Activated CD8-positive, alpha-beta memory T cell treated with anti-CD3 and anti-CD28 coated beads for 4 hours (primary cell): Measurements from ENCODE around the gene SELP.
A peak's percentile ranks its signal among the peaks of the same experiment; 100 is the strongest.

Experiments
- DNase-seq, 2 donors: peaks; one replicate each; pipeline ENCODE4 v3.0.0-alpha.2; 2020; ENCODE audit warnings: low read depth in 2 of 2

SELP gene

DNA sequence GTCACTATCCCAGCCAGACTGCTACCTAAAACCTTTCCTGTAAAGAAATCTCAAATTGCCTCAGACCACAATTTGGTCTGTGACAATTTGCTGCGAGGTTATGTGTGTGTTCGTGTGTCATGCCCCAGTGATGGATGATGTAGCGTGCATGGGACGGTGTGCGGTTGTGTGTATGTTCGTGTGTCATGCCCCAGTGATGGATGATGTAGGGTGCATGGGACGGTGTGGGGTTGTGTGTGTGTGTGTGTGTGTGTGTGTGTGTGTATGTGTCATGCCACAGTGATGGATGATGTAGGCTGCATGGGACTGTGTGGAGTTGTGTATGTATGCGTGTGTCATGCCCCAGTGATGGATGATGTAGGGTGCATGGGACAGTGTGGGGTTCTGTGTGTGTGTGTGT is 9.4 kb downstream of the SELP start:
- no peak for DNase-seq

DNA sequence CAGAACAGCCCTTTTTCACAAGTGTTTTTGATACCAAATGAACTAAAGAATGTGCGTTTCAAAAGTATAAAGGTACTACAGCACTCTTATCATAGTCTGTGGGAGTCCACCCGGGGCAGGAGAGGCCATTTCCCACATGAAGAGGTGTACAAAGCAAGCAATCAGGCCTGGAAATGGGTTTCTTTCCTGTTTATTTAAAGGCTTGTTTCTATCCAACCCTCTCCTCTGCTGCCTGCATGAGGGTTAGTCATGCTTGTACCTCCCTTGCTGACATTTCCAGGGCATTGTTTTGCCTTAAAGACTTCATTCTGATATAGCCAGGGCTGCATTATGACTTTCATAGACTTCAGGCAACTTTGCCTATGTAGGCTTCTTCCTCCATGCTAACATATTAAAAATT is 11.6 kb downstream of the SELP start:
- DNase-seq: no peak

- DNase-seq: no peak
Observed at GRCh38 chr1:169615803-169616202, 14.1 kb downstream of the SELP start.

DNA sequence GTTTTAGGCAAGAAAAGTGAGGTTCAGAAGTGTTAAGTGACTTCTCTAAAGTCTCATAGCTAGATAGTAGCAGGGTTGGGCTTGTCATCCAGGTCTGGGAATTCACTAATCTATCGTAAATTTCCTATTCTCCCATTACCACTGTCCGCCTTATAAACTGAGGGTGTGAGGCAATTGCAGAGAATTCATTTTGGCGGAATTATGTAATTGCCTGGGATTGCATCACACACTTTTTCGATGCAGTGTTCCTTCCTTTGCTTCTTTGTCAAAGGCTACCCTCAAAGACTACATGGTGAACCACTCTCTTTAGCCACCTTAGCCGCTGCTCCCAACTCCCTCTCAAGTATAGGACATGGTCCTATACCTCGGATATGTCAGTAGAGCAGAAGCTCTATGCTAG is 19.1 kb downstream of the SELP start:
- DNase-seq: no peak

GRCh38 chr1:169610108-169610507 is 19.8 kb downstream of the SELP start:
- no peak for DNase-seq

- no peak for DNase-seq
Observed at GRCh38 chr1:169608226-169608625, 21.7 kb downstream of the SELP start.

- peak; percentile 8 to 35 for DNase-seq
Observed at GRCh38 chr1:169604781-169605560, 25.0 kb downstream of the SELP start.

- no peak for DNase-seq
Observed at GRCh38 chr1:169601096-169601881, 28.6 kb downstream of the SELP start.

GRCh38 chr1:169595764-169596711 is 33.9 kb downstream of the SELP start:
- no peak for DNase-seq

DNA sequence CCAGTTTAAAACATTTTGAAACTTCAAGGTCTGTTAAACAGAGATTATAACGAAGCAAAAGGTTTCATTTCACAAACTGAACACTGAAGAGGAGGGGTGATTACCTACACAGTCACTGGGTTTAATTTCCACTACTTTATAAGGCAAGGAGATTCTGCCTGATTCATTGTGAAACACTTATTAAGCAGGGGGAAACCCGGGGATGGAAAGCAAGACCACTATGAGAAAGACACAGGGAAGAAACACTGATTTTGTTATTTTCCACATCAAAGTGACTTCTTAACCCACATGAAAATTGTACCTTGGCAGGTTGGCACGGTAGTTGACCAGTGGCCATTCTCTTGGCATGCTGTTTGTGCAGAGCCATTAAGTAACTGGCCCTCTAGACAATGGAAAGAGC is 35.5 kb downstream of the SELP start:
- DNase-seq: no peak

- DNase-seq: no peak
Observed at GRCh38 chr1:169590932-169591331, 39.0 kb downstream of the SELP start.

DNA sequence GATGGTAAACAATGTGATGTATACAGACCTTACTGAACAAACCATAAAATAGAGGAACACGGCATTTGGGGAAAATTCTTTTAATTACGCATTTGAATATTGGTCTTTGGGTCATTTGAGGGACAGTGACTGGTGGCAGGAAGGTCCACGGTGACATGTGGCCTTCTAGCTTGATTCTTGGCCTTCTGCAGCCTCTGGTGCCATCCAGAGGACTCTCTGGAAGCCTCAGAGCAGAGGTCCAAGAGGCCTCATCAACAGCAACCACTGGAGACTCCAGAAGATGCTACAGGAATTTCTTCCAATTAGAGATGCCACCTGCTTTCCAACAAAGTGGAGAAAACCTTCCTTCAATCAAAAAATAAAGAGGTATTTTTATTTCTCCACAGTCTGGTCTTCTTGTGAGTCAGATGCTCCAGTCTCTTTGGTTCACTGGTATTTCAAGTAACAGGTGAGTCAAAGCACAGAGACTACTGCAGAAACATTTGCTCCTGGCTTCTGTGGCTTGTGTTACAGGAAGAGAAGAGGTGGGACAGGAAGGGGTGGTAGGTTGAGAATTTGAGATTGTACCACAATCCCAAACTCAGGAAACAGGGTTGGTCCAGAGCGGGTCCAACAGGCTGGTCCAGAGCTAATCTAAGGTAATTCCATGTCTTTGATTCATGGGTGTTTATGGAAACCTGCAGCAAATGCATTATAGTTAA is 41.0 kb downstream of the SELP start:
- DNase-seq: no peak

GRCh38 chr1:169588112-169588511 is 41.8 kb downstream of the SELP start:
- no peak for DNase-seq

GRCh38 chr1:169586395-169587255 is 43.3 kb downstream of the SELP start, which contains the start of gene F5:
TSS of gene F5 (minus strand) at chr1:169586481. CDS start at chr1:169586386, 95 bp downstream.
- DNase-seq: peak; percentile 24 to 67

- DNase-seq: no peak
Observed at GRCh38 chr1:169586067-169586394, 43.9 kb downstream of the SELP start.

GRCh38 chr1:169585181-169585580 is 44.7 kb downstream of the SELP start:
- no peak for DNase-seq

DNA sequence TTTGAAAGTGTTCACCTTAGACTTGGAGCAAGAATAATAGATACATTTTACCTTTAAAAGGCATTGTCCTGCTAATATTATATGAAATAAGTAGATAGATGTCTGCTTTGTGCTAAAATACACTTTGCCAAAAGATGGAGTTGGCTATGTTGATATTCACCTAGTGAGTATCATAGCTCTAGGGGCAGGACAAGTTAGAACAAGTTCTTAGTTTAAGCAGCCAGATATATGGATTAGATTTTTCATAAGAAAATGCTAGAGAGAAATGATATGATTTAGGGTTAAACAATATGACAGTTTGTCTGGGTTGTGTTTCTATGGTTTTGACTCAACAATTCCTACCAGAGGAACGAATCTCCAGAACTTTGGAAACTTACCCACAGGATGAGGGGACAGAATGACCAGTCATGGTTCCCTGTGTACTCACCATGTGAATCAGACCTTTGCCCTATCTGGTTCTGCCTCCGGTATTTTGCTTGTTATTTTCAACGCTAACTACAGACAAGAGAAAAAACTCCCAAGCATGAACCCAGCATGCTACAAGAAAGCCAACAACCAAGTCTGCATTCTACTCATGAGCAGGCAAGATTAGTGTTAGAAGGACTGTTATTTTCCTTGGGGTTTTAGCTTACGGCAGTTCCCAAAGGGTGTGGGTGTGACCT is 45.3 kb downstream of the SELP start:
- no peak for DNase-seq

DNA sequence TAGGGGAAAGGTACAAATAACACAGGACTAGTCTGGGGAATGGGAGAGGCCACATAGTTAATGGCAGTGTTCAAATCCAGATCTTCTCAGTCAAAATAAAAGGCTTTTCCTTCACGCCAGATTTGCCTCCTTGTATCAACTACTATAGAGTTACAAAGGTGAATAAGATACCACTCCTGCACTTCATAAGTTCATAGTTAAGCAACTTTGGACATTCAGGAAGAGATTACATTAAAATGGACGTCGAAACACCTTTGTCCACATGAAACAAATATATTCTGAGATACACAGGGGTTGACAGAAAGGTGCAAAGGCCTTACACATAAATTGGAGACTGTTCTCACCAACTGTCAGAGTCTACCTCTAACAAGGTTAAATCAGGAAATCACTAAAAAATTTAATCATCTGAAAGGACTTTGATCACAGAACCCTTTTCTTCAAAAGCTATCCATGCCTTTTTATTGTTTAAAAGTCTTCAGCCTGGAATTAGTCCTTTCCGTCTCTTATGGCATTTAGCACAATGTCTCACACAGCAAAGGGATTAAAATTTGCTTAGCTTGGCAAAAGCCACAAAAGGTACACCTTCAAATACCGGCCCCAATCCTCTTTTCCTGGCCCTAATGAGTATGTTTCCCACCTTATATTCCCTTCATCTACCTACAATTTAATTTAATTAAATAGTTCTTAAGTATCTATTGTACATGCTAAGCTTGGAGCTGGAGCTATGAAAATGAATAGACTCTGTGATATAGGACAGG is 51.8 kb downstream of the SELP start:
- DNase-seq: no peak

DNA sequence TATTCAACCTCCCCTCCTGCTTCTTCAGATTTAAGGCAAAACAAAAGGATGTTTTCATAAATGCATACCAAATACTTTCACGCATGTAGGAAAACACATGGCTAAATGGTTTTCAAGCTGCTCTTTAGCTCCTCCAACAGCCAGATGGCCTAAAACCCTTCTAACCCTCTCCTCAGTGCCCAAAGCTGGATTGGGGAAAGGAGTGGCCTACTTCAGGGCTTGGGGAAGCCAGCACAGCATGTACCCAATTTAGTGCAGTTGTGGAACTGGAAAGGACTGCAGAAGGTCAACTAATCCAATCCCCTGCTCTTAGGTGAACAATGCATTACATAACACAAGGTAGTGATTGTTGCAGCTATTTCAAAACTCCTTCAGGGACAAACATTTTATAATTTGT is 53.0 kb downstream of the SELP start:
- DNase-seq: no peak
